GM19468 (cell line): ENCODE results near the gene GNB1L.
"Not testable (repeated sequence)": the region's sequence is repeated elsewhere in the genome, so short reads cannot be mapped to it uniquely, and the experiment has no call there.

Source experiments
- ATAC-seq: cut with Tn5 transposase; IDR thresholded peaks from one replicate; pipeline ENCODE4 v1.9.1; 2021; ENCODE audit warnings: mild to moderate bottlenecking, moderate library complexity, moderate number of reproducible peaks; ENCODE audit not compliant: unreplicated experiment; ENCODE audit errors: extremely low read depth

The GNB1L gene

DNA sequence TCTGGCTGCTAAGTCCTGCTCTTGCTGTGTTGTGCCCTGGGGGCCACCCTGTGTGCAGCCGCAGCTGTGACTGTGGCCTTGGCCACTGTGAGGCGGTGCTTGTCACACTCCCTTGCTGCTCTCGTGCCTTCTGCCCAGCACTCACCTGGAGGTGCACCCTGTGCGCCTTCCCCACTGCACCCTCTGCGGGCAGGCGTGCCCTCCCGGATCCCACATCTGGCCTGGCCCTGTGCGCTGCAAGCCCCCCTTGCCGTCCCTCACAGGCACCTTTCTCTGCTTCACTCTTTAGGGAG, 66.9 kb downstream of the GNB1L start:
- ATAC-seq = no peak

DNA sequence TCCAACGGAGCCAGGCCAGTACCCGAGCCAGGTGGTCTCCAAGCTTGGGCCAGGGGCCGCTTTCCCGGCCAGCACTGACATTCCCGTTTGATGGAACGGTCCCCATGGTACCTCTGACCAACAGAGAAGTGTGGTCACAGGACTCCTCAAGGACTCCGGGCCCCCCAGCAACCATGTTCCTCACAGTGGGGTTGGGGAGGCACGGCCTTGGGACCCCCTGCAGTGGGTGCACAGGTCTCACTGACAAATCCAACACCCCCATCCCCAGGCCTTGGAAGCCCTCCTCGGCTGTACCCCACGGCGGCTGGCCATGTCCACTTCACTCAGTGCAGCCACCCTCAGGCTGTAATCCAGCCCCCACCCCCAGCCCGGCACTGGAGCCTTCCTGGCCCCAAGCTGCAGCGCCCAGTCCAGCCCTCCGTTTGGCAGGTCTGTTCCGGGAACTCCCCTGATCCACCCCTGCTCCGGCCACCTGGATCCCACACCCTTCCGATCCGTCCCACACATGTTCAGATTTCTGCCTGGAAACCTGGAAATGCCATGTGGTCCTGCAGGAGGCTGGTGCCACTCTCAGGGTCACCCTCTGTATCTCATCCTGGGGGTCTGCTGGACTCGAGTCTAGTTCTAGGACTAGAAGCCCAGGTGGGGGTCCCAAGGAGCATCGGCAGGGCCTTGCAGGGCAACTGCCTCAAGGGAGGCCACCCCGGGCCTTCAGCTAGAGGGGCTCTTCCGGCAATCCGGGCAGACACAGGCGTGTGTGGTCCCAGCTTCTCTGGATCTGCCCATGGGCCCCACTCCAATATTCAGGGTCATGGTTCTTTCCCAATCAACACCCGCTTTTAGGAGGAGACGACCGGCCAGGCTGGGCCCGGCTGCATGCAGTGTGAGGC, 67.5 kb downstream of the GNB1L start:
- no peak for ATAC-seq

DNA sequence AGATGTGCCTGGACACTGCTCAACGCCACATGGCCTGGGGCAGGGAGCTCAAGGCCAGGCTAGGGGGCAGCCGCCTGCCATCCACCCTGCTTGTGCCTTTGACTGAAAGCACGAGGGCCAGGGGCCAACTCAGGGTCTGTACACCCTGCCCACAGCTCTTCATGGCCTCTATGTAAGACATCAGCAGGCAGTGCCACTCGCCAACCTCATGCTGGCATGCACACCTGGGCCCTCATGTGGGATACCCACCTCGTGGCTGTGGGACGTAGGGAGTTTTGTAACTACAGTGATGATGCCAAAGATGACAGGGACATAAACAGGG, 68.4 kb downstream of the GNB1L start:
- no peak for ATAC-seq

DNA sequence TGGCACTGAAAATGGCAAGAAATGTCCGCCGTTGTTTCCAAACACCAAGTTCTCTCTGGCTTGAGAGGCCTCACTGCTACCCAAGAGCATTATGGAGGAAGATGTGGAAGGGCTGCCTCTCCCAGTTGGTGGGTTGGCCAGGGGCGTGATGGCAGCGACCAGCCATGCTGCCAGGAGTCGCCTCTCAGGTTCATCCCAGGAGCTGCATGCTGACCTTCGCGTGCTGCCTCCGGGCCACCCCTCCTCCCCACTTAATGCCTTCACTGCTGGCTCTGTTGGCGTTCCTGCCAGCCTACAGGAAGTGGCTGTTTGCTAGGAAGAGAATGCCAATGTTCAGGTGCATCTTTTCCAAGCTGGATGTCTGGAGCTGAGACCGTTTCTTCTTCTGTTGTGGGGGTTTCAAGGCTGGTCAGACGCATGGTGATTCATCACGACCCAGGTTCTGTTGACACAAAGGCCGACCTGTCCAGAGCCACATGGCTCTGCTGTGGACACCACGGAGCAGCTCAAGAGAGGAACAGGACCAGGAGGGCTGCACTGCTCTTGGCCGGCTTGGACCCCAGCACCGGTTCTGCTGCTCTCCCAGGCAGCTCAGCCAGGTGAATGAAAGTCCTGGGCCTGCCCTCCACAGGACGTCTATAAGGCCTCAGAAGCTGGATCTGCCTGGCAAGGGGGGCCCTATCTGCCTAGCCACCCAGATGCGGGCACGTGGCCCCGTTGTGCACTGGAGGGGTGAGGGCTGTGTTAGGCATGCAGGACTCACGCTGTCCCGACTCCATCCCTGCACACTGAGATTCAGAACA, 69.0 kb downstream of the GNB1L start:
- no peak for ATAC-seq

DNA sequence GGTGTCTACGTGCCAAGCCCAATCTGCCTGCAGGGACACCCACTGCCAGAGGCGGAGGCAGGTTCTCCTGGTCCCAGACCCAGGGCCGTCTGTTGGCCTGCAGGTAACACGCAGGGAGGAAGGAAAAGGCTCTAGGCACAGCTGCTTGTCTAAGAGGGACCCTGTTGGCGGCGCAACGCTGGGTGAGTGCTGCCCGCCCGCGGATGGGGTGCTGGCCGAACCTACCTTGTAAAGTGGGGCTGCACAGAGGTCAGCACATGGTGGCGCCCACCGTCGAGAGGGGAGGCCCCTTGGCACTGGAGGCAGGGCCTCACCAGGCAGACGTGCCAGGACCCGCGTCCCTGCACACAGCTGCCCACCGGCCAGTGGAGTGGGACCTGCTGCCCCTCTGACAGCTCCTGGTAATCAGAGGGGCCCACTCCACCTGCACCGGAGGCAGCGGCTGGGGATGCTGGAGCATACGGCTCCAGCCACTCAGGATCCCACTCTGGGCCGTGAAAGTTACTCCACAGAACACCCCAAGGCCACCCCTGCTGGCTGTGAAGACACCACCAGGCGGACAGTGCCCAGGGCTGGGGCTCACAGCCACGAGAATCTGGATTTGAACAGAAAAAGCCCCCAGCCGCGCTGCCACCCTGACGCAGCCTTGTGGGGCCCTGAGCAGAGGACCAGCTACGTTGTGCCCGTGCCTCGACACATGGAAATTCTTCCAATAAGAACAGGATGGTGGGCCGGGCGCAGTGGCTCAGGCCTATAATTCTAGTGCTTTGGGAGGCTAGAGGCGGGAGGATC, 70.1 kb downstream of the GNB1L start:
- no peak for ATAC-seq

DNA sequence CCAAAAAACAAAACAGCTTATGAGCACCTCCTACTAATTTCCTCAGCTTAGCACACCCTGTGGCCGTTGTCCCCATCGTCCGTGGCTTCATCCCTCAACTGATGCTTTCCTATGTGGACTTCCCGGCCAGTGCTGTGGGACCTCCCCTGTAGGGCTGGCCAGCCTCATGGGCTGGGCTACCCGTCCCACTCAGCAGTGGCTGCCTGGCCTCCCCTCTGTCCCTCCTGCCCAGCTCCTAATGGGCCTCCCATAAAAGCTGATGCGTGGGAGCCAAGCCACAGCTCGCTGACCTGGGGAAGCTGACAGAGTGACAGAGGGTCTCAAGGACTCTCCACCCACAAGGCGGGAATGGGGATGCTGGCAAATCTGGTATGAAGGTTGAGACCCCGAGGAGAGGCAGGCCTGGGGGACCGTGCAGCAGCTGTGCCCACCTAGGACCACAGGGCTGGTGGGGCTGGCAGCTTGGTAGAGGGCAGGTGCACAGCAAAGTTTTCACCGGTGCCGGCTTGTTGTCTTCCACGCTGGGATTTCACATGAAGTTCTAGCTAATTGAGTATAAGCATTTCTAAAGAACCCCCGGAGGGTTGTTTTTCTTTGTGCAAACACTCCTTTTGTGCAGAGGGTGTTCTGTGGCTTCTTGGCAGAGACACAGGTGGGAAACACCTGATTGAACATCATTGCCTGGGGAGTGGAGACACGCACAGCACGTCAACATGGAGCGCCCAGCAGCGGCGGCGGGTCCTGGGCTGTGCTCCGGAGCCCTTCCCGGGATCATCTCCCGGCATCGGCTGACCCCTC, 70.9 kb downstream of the GNB1L start:
- ATAC-seq = no peak

GRCh38 chr22:19782533-19782932, 72.1 kb downstream of the GNB1L start:
- no peak for ATAC-seq

- no peak for ATAC-seq
Measured at GRCh38 chr22:19779685-19780268, 74.9 kb downstream of the GNB1L start.

DNA sequence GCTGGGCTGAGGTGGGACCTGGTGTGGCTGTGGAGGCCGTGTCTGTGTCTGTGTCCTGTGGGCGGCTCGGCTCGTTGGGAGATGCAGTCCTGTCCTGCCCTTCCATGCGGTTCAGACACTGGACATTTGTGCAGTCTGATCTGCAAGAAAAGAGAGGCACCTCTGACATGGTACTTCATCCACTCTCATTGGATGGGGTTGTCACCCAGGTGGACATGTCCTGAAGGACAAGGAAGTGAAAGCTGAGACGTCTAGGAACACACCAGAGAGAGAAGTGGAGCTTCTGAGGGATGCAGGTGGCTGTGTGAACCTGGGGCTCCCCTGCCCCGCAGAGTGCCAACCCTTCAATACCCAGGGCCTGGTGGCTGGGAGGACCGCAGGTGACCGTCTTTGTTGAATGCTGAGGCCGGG, 75.7 kb downstream of the GNB1L start:
- ATAC-seq = no peak

DNA sequence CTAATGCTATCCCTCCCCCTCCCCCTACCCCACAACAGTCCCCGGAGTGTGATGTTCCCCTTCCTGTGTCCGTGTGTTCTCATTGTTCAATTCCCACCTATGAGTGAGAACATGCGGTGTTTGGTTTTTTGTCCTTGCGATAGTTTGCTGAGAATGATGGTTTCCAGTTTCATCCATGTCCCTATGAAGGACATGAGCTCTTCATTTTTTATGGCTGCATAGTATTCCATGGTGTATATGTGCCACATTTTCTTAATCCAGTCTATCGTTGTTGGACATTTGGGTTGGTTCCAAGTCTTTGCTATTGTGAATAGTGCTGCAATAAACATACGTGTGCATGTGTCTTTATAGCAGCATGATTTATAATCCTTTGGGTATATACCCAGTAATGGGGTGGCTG, 77.5 kb downstream of the GNB1L start:
- ATAC-seq = not testable (repeated sequence)

- no peak for ATAC-seq
Measured at GRCh38 chr22:19776433-19777031, 78.1 kb downstream of the GNB1L start.

- ATAC-seq = no peak
Measured at GRCh38 chr22:19775496-19776325, 79.0 kb downstream of the GNB1L start.

- ATAC-seq = no peak
Measured at GRCh38 chr22:19774628-19775027, 80.0 kb downstream of the GNB1L start.

GRCh38 chr22:19773470-19774040, 81.1 kb downstream of the GNB1L start:
- ATAC-seq = no peak

DNA sequence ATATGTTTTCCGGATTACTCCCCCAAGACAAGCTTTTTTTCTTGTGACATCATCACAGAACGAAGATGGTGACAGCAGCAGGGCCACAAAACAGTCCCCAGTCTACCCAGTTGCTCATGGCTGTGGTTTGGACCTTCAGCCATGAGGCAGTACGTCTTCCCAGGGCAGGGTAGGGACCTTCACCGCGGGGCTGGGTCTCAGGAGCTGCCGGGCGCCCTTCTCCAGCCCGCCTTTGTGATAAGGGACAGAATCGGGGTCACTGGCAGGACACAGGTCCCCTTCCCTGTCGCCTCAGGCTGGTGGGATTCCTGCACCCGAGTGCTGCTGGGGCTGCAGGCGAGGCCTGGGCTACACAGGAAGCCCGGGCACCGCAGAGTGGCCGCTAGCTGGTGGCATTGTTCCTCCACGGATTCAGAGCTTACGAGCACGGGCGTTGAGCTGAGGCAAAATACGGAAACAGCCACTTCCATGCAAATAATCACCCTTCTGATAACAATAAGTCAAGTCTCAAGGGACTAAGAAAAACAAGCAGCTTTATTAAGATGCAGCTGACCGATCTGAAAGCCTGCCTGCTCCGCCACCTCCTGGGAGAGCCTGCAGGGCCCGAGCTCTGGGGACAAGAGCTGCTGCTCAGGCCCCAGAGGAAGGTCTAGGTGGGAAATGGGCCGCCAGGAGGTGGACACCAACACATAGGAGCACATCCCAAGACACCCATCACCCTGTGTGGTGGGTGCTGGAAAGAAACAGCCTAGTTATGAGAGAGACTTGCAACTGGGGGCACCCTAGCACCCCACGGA, 81.8 kb downstream of the GNB1L start:
- no peak for ATAC-seq

DNA sequence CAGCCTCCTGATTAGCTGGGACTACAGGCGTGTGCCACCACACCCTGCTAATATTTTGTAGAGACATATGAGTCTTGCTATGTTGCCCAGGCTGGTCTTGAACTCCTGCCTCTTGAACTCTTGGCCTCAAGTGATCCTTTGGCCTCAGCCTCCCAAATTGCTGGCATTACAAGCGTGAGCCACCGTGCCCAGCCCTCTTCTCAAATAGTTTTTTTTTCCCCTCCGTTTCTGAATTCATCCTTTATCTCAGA, 82.3 kb downstream of the GNB1L start:
- ATAC-seq = no peak

DNA sequence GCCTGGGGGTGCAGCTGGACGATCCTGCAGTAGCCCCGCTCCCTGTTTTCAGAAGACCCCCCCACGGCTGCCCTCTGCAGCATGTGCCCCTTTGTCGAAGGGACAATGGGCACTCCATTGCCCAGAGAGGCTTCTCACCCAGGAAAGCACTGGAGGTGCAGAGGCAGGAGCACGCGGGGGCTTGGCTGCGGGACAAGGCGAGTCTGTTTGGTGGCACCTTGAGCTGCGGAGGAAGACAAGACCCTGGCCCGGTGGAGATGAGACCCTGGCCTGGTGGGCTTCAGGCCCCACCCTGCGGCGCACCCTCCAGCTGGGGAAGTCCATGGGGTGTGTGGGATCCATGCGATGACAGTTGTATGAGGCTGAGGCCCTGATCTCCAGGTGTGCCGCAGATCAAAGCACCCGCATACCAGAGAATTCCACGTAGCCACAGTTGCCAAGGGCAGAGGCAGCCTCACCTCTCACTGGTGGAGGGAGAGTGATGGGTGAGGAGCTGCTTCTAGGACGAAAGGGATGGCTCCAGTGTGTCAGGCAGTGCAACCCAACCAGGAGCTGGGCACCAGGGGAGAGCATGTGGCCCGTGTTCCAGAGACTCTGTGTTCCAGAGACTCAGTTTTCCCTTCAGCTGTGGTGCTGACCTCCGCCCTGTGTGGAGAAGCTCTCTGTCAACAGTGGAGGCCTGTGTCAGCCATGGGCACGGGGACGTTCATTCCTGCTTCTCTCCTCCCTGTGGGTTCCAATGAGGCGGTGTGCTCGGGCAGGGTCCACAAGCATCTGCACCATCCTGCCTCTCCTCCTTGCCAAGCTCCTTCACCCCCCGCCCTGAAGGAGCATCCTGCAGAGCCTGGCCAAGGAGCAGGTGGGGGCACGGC, 84.1 kb downstream of the GNB1L start:
- ATAC-seq = no peak
